ENCODE results near the gene EIF1B.

EIF1B gene

DNA sequence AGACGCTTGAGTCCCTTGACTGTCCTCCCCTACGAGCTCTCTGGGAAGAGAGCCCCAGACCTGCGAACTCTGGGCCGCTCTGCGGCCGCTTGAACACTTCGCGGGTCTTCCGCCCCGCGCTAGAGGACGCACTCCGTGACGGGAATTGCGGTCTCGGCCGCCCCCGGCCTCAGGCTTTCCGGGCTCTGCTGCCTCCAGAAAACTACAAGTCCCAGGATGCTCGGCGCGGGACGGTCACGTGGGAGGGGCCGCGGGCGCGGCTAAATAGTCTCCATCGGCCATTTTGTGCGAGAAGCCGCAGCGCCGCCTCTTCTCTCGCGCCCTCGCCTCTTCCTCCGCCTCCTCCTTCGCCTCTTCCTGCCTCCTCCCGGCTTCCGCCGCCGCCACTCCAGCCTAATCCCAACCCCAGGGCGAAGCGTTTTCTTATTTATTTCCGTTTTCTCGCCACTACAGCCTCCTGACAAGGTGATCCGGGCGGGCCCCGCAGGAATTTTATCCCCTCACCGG, at the start of gene EIF1B:
TSS of gene EIF1B (plus strand) at position 290 of the 507 bp plus-strand sequence. CDS start 235 bp downstream, outside the sequence.
- peak within 1 kb of the TSS; percentile 98 to 100 (median 99) for H3K27ac Mint-ChIP-seq
- no peaks in the 10 kb centered on the region for H3K27me3 Mint-ChIP-seq (ENCODE audit: low read depth)
- peaks cover 36% of the 10 kb centered on the region for H3K36me3 Mint-ChIP-seq (ENCODE audit: low read depth)
- TF ChIP-seq, protein P1, sequence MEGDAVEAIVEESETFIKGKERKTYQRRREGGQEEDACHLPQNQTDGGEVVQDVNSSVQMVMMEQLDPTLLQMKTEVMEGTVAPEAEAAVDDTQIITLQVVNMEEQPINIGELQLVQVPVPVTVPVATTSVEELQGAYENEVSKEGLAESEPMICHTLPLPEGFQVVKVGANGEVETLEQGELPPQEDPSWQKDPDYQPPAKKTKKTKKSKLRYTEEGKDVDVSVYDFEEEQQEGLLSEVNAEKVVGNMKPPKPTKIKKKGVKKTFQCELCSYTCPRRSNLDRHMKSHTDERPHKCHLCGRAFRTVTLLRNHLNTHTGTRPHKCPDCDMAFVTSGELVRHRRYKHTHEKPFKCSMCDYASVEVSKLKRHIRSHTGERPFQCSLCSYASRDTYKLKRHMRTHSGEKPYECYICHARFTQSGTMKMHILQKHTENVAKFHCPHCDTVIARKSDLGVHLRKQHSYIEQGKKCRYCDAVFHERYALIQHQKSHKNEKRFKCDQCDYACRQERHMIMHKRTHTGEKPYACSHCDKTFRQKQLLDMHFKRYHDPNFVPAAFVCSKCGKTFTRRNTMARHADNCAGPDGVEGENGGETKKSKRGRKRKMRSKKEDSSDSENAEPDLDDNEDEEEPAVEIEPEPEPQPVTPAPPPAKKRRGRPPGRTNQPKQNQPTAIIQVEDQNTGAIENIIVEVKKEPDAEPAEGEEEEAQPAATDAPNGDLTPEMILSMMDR (IDR thresholded peaks at IDR 0.05; ENCODE audit: unreplicated experiment in 3 of 3): peak; percentile 88 to 98 (median 91)
- peaks cover 23% of the 10 kb centered on the region for H3K4me1 Mint-ChIP-seq
- no peaks in the 10 kb centered on the region for H3K9me3 Mint-ChIP-seq
- H3K4me3 Mint-ChIP-seq: peak within 1 kb of the TSS; percentile 97 to 100 (median 99)

DNA sequence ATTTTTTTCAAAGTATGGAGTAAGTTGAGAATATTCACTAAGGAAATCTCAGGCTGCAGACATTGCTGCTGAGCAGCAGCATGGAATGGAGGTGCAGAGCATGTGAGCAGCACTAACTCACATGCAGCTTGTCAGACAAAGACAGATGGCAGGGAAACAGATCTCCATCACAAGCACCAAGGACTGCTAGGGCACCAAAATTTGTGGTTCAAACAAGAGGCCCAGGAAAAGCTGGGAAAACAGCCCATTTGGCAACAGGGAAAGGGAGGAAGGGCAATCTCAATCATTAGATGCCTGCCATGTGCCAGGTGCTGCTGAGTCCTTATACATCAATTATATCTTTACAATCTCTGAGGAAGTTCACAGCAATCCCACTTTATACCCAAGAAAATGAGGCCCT, 47.2 kb upstream of the EIF1B start:
- H3K27ac Mint-ChIP-seq: no peak overlapping the region
- no peak overlapping the region for H3K4me3 Mint-ChIP-seq
- H3K4me1 Mint-ChIP-seq: peaks cover 5% of the 10 kb centered on the region
- no peaks in the 10 kb centered on the region for H3K9me3 Mint-ChIP-seq
- H3K36me3 Mint-ChIP-seq (ENCODE audit: low read depth): no peaks in the 10 kb centered on the region
- no peaks in the 10 kb centered on the region for H3K27me3 Mint-ChIP-seq (ENCODE audit: low read depth)
- TF ChIP-seq, protein P1 (IDR thresholded peaks at IDR 0.05; ENCODE audit: unreplicated experiment in 3 of 3): no peak

DNA sequence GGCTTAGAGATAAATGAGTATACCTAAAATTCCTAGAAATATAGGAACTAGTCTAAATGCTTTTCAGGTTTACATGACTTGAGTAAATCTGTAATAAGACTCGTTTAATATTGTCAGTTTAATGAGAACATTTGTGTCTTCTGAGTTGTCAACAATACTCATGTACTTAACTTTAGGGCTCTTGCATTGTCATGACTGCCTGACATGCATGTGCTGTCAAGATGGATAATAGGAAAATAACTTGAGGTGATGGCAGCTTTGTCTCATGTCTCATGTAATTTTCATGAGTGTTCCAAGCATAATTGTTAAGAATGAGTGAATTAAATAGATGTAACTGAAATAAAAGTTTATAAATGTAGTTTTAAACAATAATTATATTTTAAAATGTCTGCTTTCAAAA, 45.1 kb upstream of the EIF1B start:
- TF ChIP-seq, protein P1 (IDR thresholded peaks at IDR 0.05; ENCODE audit: unreplicated experiment in 3 of 3): no peak
- Mint-ChIP-seq H3K4me3 (no peak overlapping the region), H3K36me3 (ENCODE audit: low read depth) (no peaks in the 10 kb centered on the region), H3K4me1 (peaks cover 5% of the 10 kb centered on the region), H3K9me3 (no peaks in the 10 kb centered on the region), H3K27ac (no peak overlapping the region), H3K27me3 (ENCODE audit: low read depth) (no peaks in the 10 kb centered on the region)

DNA sequence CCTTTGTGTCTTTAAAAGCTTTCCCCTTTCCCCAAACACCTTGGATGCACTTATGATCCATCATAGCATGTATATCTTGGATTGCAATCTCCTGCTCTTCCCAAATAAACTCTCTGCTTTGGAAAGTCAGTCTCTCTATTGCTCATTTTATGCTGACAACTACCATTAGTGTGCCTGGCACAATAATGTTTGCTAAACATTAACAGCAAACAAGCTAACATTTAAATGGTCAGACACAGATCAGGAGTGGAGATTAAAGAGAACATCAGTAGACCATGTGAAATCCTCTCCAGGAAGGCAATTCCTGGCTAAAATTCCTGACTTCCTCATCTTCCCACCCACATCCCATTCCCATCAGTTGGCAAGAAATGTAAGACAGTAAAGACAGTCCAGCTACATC, 44.3 kb upstream of the EIF1B start:
- H3K4me1 Mint-ChIP-seq: peaks cover 5% of the 10 kb centered on the region
- H3K36me3 Mint-ChIP-seq (ENCODE audit: low read depth): no peaks in the 10 kb centered on the region

DNA sequence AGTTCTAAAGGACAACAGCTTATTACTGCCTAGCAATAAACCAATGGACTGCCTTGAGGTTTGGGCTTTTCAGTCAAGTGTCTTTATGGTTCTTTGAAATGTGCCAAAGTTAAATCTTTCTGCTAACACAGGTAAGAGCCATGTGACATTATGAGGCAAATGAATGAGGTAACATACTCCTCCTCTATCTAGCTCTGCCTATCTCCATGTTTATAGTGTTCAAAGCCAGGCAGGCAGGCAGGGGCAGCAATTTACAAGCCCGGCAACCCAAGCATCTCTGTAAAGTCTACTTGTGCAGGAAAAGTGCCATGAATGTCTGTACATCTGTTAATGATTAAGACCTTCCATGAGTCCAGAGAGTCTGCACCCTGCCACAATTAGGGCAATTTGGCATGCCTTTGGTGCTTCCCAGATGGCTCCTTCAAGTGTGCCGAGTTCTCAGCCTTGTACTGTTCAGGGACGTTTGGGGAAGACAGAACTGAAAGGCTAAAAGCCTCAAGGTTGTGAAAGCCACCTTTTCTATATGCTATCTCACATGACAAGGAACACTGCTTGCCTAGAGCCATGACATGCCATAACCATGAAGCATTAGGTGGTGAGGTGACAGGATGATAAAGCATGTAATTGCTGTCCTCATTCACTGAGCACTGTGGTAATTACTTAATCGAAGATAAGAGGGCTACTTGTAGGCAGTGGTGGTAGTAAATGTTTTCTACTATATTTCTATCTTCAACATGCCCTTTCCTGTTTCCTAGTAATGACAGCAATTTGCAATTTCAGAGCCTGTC, 41.4 kb upstream of the EIF1B start:
- Mint-ChIP-seq H3K4me1 (peaks cover 5% of the 10 kb centered on the region), H3K9me3 (peaks cover 3% of the 10 kb centered on the region)

More for the DNA sequence above, 44.3 kb upstream of the EIF1B start:
- Mint-ChIP-seq H3K27ac (peak overlapping the region in 2 of 3 experiments; percentile 6 to 25), H3K9me3 (no peaks in the 10 kb centered on the region), H3K27me3 (ENCODE audit: low read depth) (no peaks in the 10 kb centered on the region), H3K4me3 (no peak overlapping the region)
- TF ChIP-seq, protein P1 (IDR thresholded peaks at IDR 0.05; ENCODE audit: unreplicated experiment in 3 of 3): no peak

More for the DNA sequence above, 41.4 kb upstream of the EIF1B start:
- Mint-ChIP-seq H3K4me3 (no peak overlapping the region), H3K36me3 (ENCODE audit: low read depth) (no peaks in the 10 kb centered on the region), H3K27me3 (ENCODE audit: low read depth) (no peaks in the 10 kb centered on the region), H3K27ac (peak overlapping the region in 1 of 3 experiments; percentile 30)
- TF ChIP-seq, protein P1 (IDR thresholded peaks at IDR 0.05; ENCODE audit: unreplicated experiment in 3 of 3): no peak

Measured in nephron (organoid).